PFSK-1 (cell line): ENCODE results near the gene USP9X.

ENCODE experiments used
- POLR2AphosphoS5 ChIP-seq: IDR thresholded peaks from 2 replicates; pipeline ENCODE4 v1.6.1; 2012; ENCODE audit warnings: low read depth, mild to moderate bottlenecking, control low read depth, low read length, moderate library complexity
- TAF1 ChIP-seq: IDR thresholded peaks from 2 replicates; pipeline ENCODE4 v1.6.1; 2012; ENCODE audit warnings: low read length, control low read depth, borderline replicate concordance; ENCODE audit not compliant: insufficient read depth
- TF ChIP-seq, protein P1 (sequence below), 2 experiments: IDR thresholded peaks; 2 replicates each; pipeline versions ENCODE4 v1.6.1 to v1.8.0; 2011 to 2012; ENCODE audit warnings: low read depth in 2 of 2, low read length in 2 of 2, control low read depth in 1 of 2, inconsistent platforms in 1 of 2, mild to moderate bottlenecking in 1 of 2, moderate library complexity in 1 of 2; ENCODE audit not compliant: insufficient read depth in 1 of 2

DNA sequence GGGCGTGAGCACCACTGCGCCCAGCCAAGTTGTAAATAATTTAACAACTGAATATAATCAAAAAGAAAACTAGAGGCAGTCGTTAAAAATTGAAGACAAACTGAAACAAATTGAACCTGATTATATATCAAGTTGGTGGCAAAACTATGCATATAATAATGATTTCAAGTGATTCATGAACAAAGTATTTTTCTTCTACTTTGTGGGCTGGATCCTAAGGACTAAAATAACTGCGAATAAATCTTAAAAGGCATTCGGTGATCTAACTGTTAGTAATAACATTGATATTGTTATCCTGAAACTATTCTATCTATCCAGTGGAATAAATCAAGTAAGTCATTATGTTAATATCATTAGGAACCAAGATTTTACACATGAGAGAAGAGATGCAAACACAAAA, 21.2 kb upstream of the USP9X start:
- TF ChIP-seq TAF1 (no peak), POLR2AphosphoS5 (no peak)
- TF ChIP-seq, protein P1, sequence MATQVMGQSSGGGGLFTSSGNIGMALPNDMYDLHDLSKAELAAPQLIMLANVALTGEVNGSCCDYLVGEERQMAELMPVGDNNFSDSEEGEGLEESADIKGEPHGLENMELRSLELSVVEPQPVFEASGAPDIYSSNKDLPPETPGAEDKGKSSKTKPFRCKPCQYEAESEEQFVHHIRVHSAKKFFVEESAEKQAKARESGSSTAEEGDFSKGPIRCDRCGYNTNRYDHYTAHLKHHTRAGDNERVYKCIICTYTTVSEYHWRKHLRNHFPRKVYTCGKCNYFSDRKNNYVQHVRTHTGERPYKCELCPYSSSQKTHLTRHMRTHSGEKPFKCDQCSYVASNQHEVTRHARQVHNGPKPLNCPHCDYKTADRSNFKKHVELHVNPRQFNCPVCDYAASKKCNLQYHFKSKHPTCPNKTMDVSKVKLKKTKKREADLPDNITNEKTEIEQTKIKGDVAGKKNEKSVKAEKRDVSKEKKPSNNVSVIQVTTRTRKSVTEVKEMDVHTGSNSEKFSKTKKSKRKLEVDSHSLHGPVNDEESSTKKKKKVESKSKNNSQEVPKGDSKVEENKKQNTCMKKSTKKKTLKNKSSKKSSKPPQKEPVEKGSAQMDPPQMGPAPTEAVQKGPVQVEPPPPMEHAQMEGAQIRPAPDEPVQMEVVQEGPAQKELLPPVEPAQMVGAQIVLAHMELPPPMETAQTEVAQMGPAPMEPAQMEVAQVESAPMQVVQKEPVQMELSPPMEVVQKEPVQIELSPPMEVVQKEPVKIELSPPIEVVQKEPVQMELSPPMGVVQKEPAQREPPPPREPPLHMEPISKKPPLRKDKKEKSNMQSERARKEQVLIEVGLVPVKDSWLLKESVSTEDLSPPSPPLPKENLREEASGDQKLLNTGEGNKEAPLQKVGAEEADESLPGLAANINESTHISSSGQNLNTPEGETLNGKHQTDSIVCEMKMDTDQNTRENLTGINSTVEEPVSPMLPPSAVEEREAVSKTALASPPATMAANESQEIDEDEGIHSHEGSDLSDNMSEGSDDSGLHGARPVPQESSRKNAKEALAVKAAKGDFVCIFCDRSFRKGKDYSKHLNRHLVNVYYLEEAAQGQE (IDR thresholded peaks at IDR 0.05; ENCODE audit: insufficient read depth in 1 of 2, low read depth in 2 of 2, low read length in 2 of 2), result no peak
